ENCODE data around the gene SPTB.

GRCh38 chr14:64728856-64729255 is 150.9 kb downstream of the SPTB start:
- no peak for TF ChIP-seq POLR2A (IDR thresholded peaks at IDR 0.05)
- no peak for TF ChIP-seq CTCF (IDR thresholded peaks at IDR 0.05)
